GM12891 (cell line): Measurements from ENCODE around the gene ATXN7L1.

Experiments used
- PAX5 ChIP-seq: IDR thresholded peaks from 2 replicates; pipeline ENCODE4 v1.6.1; 2011; ENCODE audit warnings: low read length, moderate library complexity, mild to moderate bottlenecking; ENCODE audit not compliant: insufficient read depth, severe bottlenecking
- POLR2A ChIP-seq: IDR thresholded peaks from 2 replicates; pipeline ENCODE4 v1.6.1; 2011; ENCODE audit warnings: low read depth, low read length, control low read depth
- POLR2AphosphoS5 ChIP-seq: IDR thresholded peaks from 2 replicates; pipeline ENCODE4 v1.6.1; 2011; ENCODE audit warnings: low read depth, low read length, control low read depth
- POU2F2 ChIP-seq: IDR thresholded peaks from 2 replicates; pipeline ENCODE4 v1.6.1; 2011; ENCODE audit warnings: low read depth, mild to moderate bottlenecking, control low read depth, low read length, moderate library complexity
- SPI1 ChIP-seq: IDR thresholded peaks from 2 replicates; pipeline ENCODE4 v1.6.1; 2011; ENCODE audit warnings: low read depth, low read length, control low read depth
- TAF1 ChIP-seq: IDR thresholded peaks from 2 replicates; pipeline ENCODE4 v1.6.1; 2011; ENCODE audit warnings: low read depth, low read length, control low read depth

- TF ChIP-seq POLR2AphosphoS5 (no peak), POLR2A (no peak), PAX5 (no peak), TAF1 (no peak), POU2F2 (no peak), SPI1 (no peak)
Measured at GRCh38 chr7:105665684-105666083, 210.7 kb downstream of the ATXN7L1 start.
